ENCODE measurements around the gene TULP4. TPM values are rescaled to one million over a fixed set of nuclear protein-coding genes. Genes with fewer than 3 reads are reported as not detected.
"Not testable (repeated sequence)": the region's sequence is repeated elsewhere in the genome, so short reads cannot be mapped to it uniquely, and the experiment has no call there.

The TULP4 gene
- total RNA-seq, 2 donors from 2014 or later: 19.5 to 20.8 TPM

GRCh38 chr6:158507174-158507573, 194.9 kb downstream of the TULP4 start:
- Mint-ChIP-seq H3K4me3 (no peak overlapping the region), H3K36me3 (ENCODE audit: insufficient read depth in 2 of 2) (no peaks in the 10 kb centered on the region), H3K27ac (no peak overlapping the region), H3K9me3 (no peaks in the 10 kb centered on the region), H3K27me3 (ENCODE audit: low read depth) (no peaks in the 10 kb centered on the region), H3K4me1 (ENCODE audit: low read depth) (no peaks in the 10 kb centered on the region)
- ATAC-seq (replicated peaks in 1 of 2) (no peak), DNase-seq (no peak)

- Mint-ChIP-seq H3K9me3 (no peaks in the 10 kb centered on the region), H3K27me3 (ENCODE audit: low read depth) (no peaks in the 10 kb centered on the region), H3K4me3 (no peak overlapping the region), H3K36me3 (ENCODE audit: insufficient read depth in 2 of 2) (no peaks in the 10 kb centered on the region), H3K4me1 (ENCODE audit: low read depth) (no peaks in the 10 kb centered on the region), H3K27ac (no peak overlapping the region)
- DNase-seq: no peak
- ATAC-seq (replicated peaks in 1 of 2): no peak
These were observed 196.2 kb downstream of the TULP4 start for GRCh38 chr6:158508450-158508849.

- Mint-ChIP-seq H3K27me3 (ENCODE audit: low read depth) (no peaks in the 10 kb centered on the region), H3K4me3 (no peak overlapping the region), H3K9me3 (no peaks in the 10 kb centered on the region), H3K36me3 (ENCODE audit: insufficient read depth in 2 of 2) (no peaks in the 10 kb centered on the region), H3K4me1 (ENCODE audit: low read depth) (peaks cover 7% of the 10 kb centered on the region), H3K27ac (no peak overlapping the region)
- ATAC-seq (replicated peaks in 1 of 2): no peak
- no peak for DNase-seq
These were observed 197.2 kb downstream of the TULP4 start for GRCh38 chr6:158509465-158509864.

- ATAC-seq (replicated peaks in 1 of 2): no peak
- Mint-ChIP-seq H3K9me3 (no peaks in the 10 kb centered on the region), H3K27ac (no peak overlapping the region)
These were observed 200.5 kb downstream of the TULP4 start for GRCh38 chr6:158512809-158513208.

GRCh38 chr6:158514176-158514575, 201.9 kb downstream of the TULP4 start:
- DNase-seq (no peak), ATAC-seq (replicated peaks in 1 of 2) (no peak)
- Mint-ChIP-seq H3K4me1 (ENCODE audit: low read depth) (peaks cover 39% of the 10 kb centered on the region), H3K36me3 (ENCODE audit: insufficient read depth in 2 of 2) (no peaks in the 10 kb centered on the region), H3K27ac (no peak overlapping the region), H3K9me3 (no peaks in the 10 kb centered on the region), H3K4me3 (no peak overlapping the region), H3K27me3 (ENCODE audit: low read depth) (peaks cover 15% of the 10 kb centered on the region)

More at GRCh38 chr6:158512809-158513208, 200.5 kb downstream of the TULP4 start:
- H3K4me1 Mint-ChIP-seq (ENCODE audit: low read depth): peaks cover 27% of the 10 kb centered on the region
- DNase-seq: no peak
- no peaks in the 10 kb centered on the region for H3K36me3 Mint-ChIP-seq (ENCODE audit: insufficient read depth in 2 of 2)
- peaks cover 15% of the 10 kb centered on the region for H3K27me3 Mint-ChIP-seq (ENCODE audit: low read depth)
- H3K4me3 Mint-ChIP-seq: no peak overlapping the region

GRCh38 chr6:158514991-158515390, 202.7 kb downstream of the TULP4 start:
- Mint-ChIP-seq H3K4me1 (ENCODE audit: low read depth) (peaks cover 39% of the 10 kb centered on the region), H3K36me3 (ENCODE audit: insufficient read depth in 2 of 2) (no peaks in the 10 kb centered on the region), H3K27me3 (ENCODE audit: low read depth) (peaks cover 20% of the 10 kb centered on the region), H3K9me3 (no peaks in the 10 kb centered on the region), H3K27ac (no peak overlapping the region), H3K4me3 (no peak overlapping the region)
- ATAC-seq (replicated peaks in 1 of 2) (no peak), DNase-seq (no peak)

- peaks cover 31% of the 10 kb centered on the region for H3K27me3 Mint-ChIP-seq (ENCODE audit: low read depth)
- H3K4me1 Mint-ChIP-seq (ENCODE audit: low read depth): peaks cover 39% of the 10 kb centered on the region
- H3K27ac Mint-ChIP-seq: no peak overlapping the region
- DNase-seq: no peak
- H3K36me3 Mint-ChIP-seq (ENCODE audit: insufficient read depth in 2 of 2): no peaks in the 10 kb centered on the region
- no peak for ATAC-seq (replicated peaks in 1 of 2)
- H3K9me3 Mint-ChIP-seq: no peaks in the 10 kb centered on the region
- peak overlapping the region in 1 of 2 donors; percentile 27 for H3K4me3 Mint-ChIP-seq
These were observed 203.8 kb downstream of the TULP4 start for GRCh38 chr6:158516098-158516497.

GRCh38 chr6:158517038-158517437, 204.8 kb downstream of the TULP4 start:
- H3K4me3 Mint-ChIP-seq: no peak overlapping the region

GRCh38 chr6:158517581-158517980, 205.3 kb downstream of the TULP4 start:
- ATAC-seq (replicated peaks in 1 of 2): peak; percentile 43 to 52
- peak overlapping the region; percentile 87 to 95 for H3K4me3 Mint-ChIP-seq
- DNase-seq: no peak

More at GRCh38 chr6:158517038-158517437, 204.8 kb downstream of the TULP4 start:
- H3K27ac Mint-ChIP-seq: no peak overlapping the region
- no peaks in the 10 kb centered on the region for H3K36me3 Mint-ChIP-seq (ENCODE audit: insufficient read depth in 2 of 2)
- no peak for DNase-seq
- no peak for ATAC-seq (replicated peaks in 1 of 2)
- peaks cover 39% of the 10 kb centered on the region for H3K4me1 Mint-ChIP-seq (ENCODE audit: low read depth)
- H3K27me3 Mint-ChIP-seq (ENCODE audit: low read depth): peaks cover 33% of the 10 kb centered on the region
- H3K9me3 Mint-ChIP-seq: no peaks in the 10 kb centered on the region

GRCh38 chr6:158518191-158519127, 206.2 kb downstream of the TULP4 start:
- H3K36me3 Mint-ChIP-seq (ENCODE audit: insufficient read depth in 2 of 2): no peaks in the 10 kb centered on the region
- peaks cover 37% of the 10 kb centered on the region for H3K27me3 Mint-ChIP-seq (ENCODE audit: low read depth)
- no peaks in the 10 kb centered on the region for H3K9me3 Mint-ChIP-seq
- peak overlapping the region; percentile 87 to 95 for H3K4me3 Mint-ChIP-seq
- H3K27ac Mint-ChIP-seq: peak overlapping the region; percentile 56
- DNase-seq (peak; percentile 61 to 68), ATAC-seq (replicated peaks in 1 of 2) (peak; percentile 93 to 94)
- peaks cover 39% of the 10 kb centered on the region for H3K4me1 Mint-ChIP-seq (ENCODE audit: low read depth)

More at GRCh38 chr6:158517581-158517980, 205.3 kb downstream of the TULP4 start:
- Mint-ChIP-seq H3K9me3 (no peaks in the 10 kb centered on the region), H3K27me3 (ENCODE audit: low read depth) (peaks cover 33% of the 10 kb centered on the region), H3K4me1 (ENCODE audit: low read depth) (peaks cover 39% of the 10 kb centered on the region), H3K36me3 (ENCODE audit: insufficient read depth in 2 of 2) (no peaks in the 10 kb centered on the region), H3K27ac (no peak overlapping the region)

GRCh38 chr6:158519300-158519699, 207.0 kb downstream of the TULP4 start:
- H3K4me1 Mint-ChIP-seq (ENCODE audit: low read depth): peaks cover 34% of the 10 kb centered on the region
- H3K36me3 Mint-ChIP-seq (ENCODE audit: insufficient read depth in 2 of 2): no peaks in the 10 kb centered on the region
- H3K27ac Mint-ChIP-seq: no peak overlapping the region
- peaks cover 45% of the 10 kb centered on the region for H3K27me3 Mint-ChIP-seq (ENCODE audit: low read depth)
- no peak for DNase-seq
- no peak overlapping the region for H3K4me3 Mint-ChIP-seq
- H3K9me3 Mint-ChIP-seq: no peaks in the 10 kb centered on the region
- no peak for ATAC-seq (replicated peaks in 1 of 2)

GRCh38 chr6:158519761-158520160, 207.5 kb downstream of the TULP4 start:
- H3K4me1 Mint-ChIP-seq (ENCODE audit: low read depth): peaks cover 29% of the 10 kb centered on the region
- no peaks in the 10 kb centered on the region for H3K36me3 Mint-ChIP-seq (ENCODE audit: insufficient read depth in 2 of 2)
- H3K9me3 Mint-ChIP-seq: no peaks in the 10 kb centered on the region
- H3K27me3 Mint-ChIP-seq (ENCODE audit: low read depth): peaks cover 50% of the 10 kb centered on the region
- ATAC-seq (replicated peaks in 1 of 2): no peak
- no peak overlapping the region for H3K4me3 Mint-ChIP-seq
- DNase-seq: no peak
- H3K27ac Mint-ChIP-seq: no peak overlapping the region

- H3K9me3 Mint-ChIP-seq; ATAC-seq (replicated peaks in 1 of 2); H3K4me3 Mint-ChIP-seq; H3K27ac Mint-ChIP-seq; H3K36me3 Mint-ChIP-seq (ENCODE audit: insufficient read depth in 2 of 2); DNase-seq: not testable (repeated sequence)
- peaks cover 57% of the 10 kb centered on the region for H3K27me3 Mint-ChIP-seq (ENCODE audit: low read depth)
- H3K4me1 Mint-ChIP-seq (ENCODE audit: low read depth): peaks cover 22% of the 10 kb centered on the region
These were observed 208.7 kb downstream of the TULP4 start for GRCh38 chr6:158520975-158521374.
